Thyroid gland (tissue), 4 donors: ENCODE data around the gene TMEM208.

Source experiments
- POLR2A ChIP-seq, 2 donors: fragments of 450-650 bp; IDR thresholded peaks; one replicate each; pipeline ENCODE4 v1.6.1; 2017; ENCODE audit warnings: antibody characterized with exemption in 2 of 2, mild to moderate bottlenecking in 2 of 2, moderate library complexity in 1 of 2
- TF ChIP-seq, protein P1 (sequence below), 6 experiments: fragments of 200-600 bp in 3 of 6; fragments of 450-650 bp in 3 of 6; sonication (generic) in 3 of 6; IDR thresholded peaks; one replicate each; pipeline ENCODE4 v1.5.1; 2016 to 2019; ENCODE audit warnings: antibody characterized with exemption in 6 of 6, mild to moderate bottlenecking in 2 of 6, inconsistent platforms in 1 of 6, moderate library complexity in 1 of 6

DNA sequence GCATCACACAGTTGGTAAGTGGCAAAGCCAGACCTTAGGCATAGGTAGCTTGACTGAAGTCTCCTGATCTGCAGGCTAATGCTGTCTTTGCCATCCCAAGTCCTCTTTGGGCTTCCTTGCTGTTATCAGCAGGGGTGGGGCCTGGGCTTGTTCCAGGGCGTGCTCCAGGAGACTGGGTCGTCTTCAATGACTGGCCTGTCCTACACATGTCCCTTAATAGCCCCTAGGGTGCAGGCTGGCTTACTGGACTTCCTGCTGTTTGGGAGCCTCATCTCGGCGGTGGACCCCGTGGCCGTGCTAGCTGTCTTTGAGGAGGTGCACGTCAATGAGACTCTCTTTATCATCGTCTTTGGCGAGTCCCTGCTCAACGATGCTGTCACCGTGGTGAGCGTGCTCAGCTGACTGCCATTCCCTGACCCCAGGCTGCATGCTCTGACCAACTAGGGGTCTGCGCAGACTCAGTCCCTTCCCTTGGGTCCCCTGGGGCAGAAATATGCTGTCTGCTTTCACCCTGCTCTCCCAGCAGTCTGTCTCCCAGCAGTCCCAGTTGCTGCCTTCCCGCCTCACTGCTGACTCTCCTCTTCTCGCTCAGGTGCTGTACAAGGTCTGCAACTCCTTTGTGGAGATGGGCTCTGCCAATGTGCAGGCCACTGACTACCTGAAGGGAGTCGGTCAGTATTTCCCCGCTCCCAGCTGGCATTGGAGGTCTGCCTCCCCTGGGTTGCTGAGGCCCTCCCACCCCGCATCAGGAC is 28.0 kb downstream of the TMEM208 start:
- TF ChIP-seq, protein P1, sequence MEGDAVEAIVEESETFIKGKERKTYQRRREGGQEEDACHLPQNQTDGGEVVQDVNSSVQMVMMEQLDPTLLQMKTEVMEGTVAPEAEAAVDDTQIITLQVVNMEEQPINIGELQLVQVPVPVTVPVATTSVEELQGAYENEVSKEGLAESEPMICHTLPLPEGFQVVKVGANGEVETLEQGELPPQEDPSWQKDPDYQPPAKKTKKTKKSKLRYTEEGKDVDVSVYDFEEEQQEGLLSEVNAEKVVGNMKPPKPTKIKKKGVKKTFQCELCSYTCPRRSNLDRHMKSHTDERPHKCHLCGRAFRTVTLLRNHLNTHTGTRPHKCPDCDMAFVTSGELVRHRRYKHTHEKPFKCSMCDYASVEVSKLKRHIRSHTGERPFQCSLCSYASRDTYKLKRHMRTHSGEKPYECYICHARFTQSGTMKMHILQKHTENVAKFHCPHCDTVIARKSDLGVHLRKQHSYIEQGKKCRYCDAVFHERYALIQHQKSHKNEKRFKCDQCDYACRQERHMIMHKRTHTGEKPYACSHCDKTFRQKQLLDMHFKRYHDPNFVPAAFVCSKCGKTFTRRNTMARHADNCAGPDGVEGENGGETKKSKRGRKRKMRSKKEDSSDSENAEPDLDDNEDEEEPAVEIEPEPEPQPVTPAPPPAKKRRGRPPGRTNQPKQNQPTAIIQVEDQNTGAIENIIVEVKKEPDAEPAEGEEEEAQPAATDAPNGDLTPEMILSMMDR (IDR thresholded peaks at IDR 0.05), result no peak
- TF ChIP-seq POLR2A (IDR thresholded peaks at IDR 0.05), result no peak
